Prostate gland (tissue), 2 donors: Measurements from ENCODE around the gene ACTRT2. TPM values are rescaled to one million over a fixed set of nuclear protein-coding genes. Genes with fewer than 3 reads are reported as not detected.

Experiments
- DNase-seq: peaks from one replicate; pipeline ENCODE4 v3.0.0-alpha.2; 2019; ENCODE audit warnings: low spot score
- H3K27ac ChIP-seq, 2 donors: fragments of 200-600 bp; sonication (generic); 2 replicates each; pipeline ENCODE4 v1.5.1; 2017 to 2019
- H3K27me3 ChIP-seq: fragments of 200-600 bp; sonication (generic); replicated peaks from 2 replicates; pipeline ENCODE4 v1.5.1; 2019; ENCODE audit not compliant: insufficient read depth
- H3K36me3 ChIP-seq, 2 donors: fragments of 200-600 bp; sonication (generic); 1 replicate in 1 of 2; 2 replicates in 1 of 2; pipeline versions ENCODE4 v1.5.1 to v1.8.1; 2017 to 2019
- H3K4me1 ChIP-seq: fragments of 200-600 bp; sonication (generic); replicated peaks from 2 replicates; pipeline ENCODE4 v1.5.1; 2019
- H3K4me3 ChIP-seq, 2 donors: fragments of 200-600 bp; sonication (generic); 2 replicates each; pipeline ENCODE4 v1.5.1; 2017 to 2019
- H3K9me3 ChIP-seq: fragments of 200-600 bp; sonication (generic); 2 replicates; pipeline ENCODE4 v1.5.1; 2017
- POLR2A ChIP-seq: fragments of 450-650 bp; IDR thresholded peaks from one replicate; pipeline ENCODE4 v1.6.1; 2016; ENCODE audit warnings: antibody characterized with exemption, mild to moderate bottlenecking
- POLR2AphosphoS5 ChIP-seq: sonication (generic); formaldehyde crosslinking; IDR thresholded peaks from one replicate; pipeline ENCODE4 v1.6.1; 2017; ENCODE audit warnings: antibody characterized with exemption
- WGBS: methylation state at CpG from one replicate; pipeline ENCODE4 v1.1.5; 2018; 5-methylcytosine and 5-hydroxymethylcytosine counted together
- intact Hi-C: fragments of 100-400 bp; cut with DNase I; formaldehyde crosslinking; loops from one replicate; pipeline ENCODE4 v1.14.2; 2022
- total RNA-seq, 2 donors: library from RNA; depleted of rRNA; stranded (reverse); fragments of >200 nt; gene quantifications; one replicate each; pipeline ENCODE4 v1.1.0, GENCODE V29; 2016
- TF ChIP-seq, protein P1 (sequence below), 4 experiments: fragments of 200-600 bp in 2 of 4; fragments of 450-650 bp in 2 of 4; sonication (generic) in 2 of 4; IDR thresholded peaks; 1 replicate in 3 of 4; 2 replicates in 1 of 4; pipeline ENCODE4 v1.5.1; 2016 to 2019; ENCODE audit warnings: antibody characterized with exemption in 4 of 4, mild to moderate bottlenecking in 2 of 4, moderate library complexity in 2 of 4

Gene ACTRT2
- total RNA-seq, 2 donors from 2014 or later, result 7.2 TPM; not detected in 1

GRCh38 chr1:3031401-3032221 is 10.3 kb downstream of the ACTRT2 start:
- Histone ChIP-seq H3K27ac (no peak overlapping the region), H3K4me3 (no peak overlapping the region), H3K9me3 (no peaks in the 10 kb centered on the region), H3K36me3 (no peaks in the 10 kb centered on the region), H3K4me1 (no peaks in the 10 kb centered on the region), H3K27me3 (peaks cover 27% of the 10 kb centered on the region)
- 43% methylated on average over 35 of the region's 35 CpGs for WGBS
- no peak for TF ChIP-seq POLR2A
- TF ChIP-seq, protein P1, sequence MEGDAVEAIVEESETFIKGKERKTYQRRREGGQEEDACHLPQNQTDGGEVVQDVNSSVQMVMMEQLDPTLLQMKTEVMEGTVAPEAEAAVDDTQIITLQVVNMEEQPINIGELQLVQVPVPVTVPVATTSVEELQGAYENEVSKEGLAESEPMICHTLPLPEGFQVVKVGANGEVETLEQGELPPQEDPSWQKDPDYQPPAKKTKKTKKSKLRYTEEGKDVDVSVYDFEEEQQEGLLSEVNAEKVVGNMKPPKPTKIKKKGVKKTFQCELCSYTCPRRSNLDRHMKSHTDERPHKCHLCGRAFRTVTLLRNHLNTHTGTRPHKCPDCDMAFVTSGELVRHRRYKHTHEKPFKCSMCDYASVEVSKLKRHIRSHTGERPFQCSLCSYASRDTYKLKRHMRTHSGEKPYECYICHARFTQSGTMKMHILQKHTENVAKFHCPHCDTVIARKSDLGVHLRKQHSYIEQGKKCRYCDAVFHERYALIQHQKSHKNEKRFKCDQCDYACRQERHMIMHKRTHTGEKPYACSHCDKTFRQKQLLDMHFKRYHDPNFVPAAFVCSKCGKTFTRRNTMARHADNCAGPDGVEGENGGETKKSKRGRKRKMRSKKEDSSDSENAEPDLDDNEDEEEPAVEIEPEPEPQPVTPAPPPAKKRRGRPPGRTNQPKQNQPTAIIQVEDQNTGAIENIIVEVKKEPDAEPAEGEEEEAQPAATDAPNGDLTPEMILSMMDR (IDR thresholded peaks at IDR 0.05), result no peak
- TF ChIP-seq POLR2AphosphoS5, result no peak
- intact Hi-C loops, result no loop called here
- DNase-seq, result no peak

DNA sequence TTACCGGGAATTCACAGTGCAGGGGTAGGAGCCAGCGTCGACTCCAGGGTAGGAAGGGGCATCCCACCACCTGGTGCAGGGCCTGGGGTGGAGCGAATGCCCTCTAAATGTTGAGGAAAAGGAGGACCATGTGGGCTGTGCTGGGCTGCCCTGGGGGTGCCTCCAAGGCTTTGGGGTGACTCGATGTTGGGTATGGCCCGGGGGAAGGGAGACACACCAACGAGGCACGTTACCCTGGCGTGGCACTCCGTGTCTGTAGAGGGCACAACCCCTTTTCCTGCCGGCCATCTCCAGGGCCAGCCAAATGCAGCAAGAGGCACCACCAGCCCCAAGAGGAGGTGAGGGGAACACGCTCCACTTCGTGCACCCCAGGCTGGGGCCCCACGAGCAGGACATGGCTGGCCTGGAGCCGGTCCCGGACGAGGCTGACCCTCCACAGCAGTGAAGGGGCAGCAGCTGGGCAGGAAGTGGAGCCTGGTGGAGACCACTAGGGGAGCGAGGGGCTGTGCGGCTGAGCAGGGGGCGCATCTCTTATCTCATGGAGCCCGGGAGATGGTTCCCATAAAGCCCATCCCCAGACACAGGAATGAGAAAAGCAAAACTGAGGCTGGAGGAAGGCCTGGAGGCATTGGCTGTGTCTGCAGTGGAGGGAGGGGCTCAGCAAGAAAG is 11.2 kb downstream of the ACTRT2 start:
- no peak for DNase-seq
- TF ChIP-seq POLR2AphosphoS5, result no peak
- TF ChIP-seq, protein P1 (IDR thresholded peaks at IDR 0.05), result no peak
- no peak for TF ChIP-seq POLR2A
- WGBS, result 83% methylated on average over 21 of the region's 21 CpGs
- Histone ChIP-seq H3K4me3 (no peak overlapping the region), H3K27ac (no peak overlapping the region), H3K4me1 (no peaks in the 10 kb centered on the region), H3K36me3 (no peaks in the 10 kb centered on the region), H3K27me3 (peaks cover 31% of the 10 kb centered on the region), H3K9me3 (no peaks in the 10 kb centered on the region)
- intact Hi-C loops, result no loop called here

- peaks cover 32% of the 10 kb centered on the region for H3K27me3 ChIP-seq
- no peaks in the 10 kb centered on the region for H3K36me3 ChIP-seq
- no peaks in the 10 kb centered on the region for H3K9me3 ChIP-seq
- no peaks in the 10 kb centered on the region for H3K4me1 ChIP-seq
- TF ChIP-seq POLR2A (no peak), POLR2AphosphoS5 (no peak)
- TF ChIP-seq, protein P1 (IDR thresholded peaks at IDR 0.05), result no peak
- 82% methylated on average over 25 of the region's 25 CpGs for WGBS
- no peak for DNase-seq
- no peak overlapping the region for H3K4me3 ChIP-seq
- intact Hi-C loops, result no loop called here
- no peak overlapping the region for H3K27ac ChIP-seq
These were observed 11.9 kb downstream of the ACTRT2 start for GRCh38 chr1:3033040-3033789.

DNA sequence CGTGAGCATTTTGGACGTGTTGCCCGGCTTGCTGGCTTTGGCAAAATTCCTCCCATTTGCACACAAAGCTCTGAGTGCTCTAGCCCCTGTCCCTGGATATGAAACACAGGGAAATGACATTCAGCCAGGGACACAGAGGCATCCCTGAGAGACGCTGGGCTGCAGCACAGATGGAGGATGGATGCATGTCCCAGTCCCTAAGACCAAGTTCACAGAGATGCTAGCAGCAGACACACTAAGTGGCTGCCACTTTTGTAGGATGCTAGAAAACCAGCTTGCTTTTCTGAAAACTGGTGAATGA is 12.5 kb downstream of the ACTRT2 start:
- no peak for DNase-seq
- Histone ChIP-seq H3K27me3 (peaks cover 30% of the 10 kb centered on the region), H3K4me3 (no peak overlapping the region), H3K4me1 (no peaks in the 10 kb centered on the region), H3K9me3 (no peaks in the 10 kb centered on the region), H3K36me3 (no peaks in the 10 kb centered on the region), H3K27ac (no peak overlapping the region)
- intact Hi-C loops, result no loop called here
- 54% methylated on average over 4 of the region's 4 CpGs for WGBS
- TF ChIP-seq, protein P1 (IDR thresholded peaks at IDR 0.05), result no peak
- TF ChIP-seq POLR2A, result no peak
- no peak for TF ChIP-seq POLR2AphosphoS5
